PC-9 (cell line): ENCODE data around the gene GRAP.

ENCODE experiments used
- CTCF ChIP-seq: fragments of 200-600 bp; sonication (generic); conservative IDR thresholded peaks from 2 replicates; pipeline ENCODE4 v1.6.1; 2017; ENCODE audit warnings: mixed run types, antibody characterized with exemption, mild to moderate bottlenecking, moderate library complexity
- EZH2 ChIP-seq: fragments of 200-600 bp; sonication (generic); IDR thresholded peaks from 2 replicates; pipeline ENCODE4 v1.8.0; 2017; ENCODE audit warnings: antibody characterized with exemption, low read depth

- no peak for TF ChIP-seq CTCF
- TF ChIP-seq EZH2 = no peak
Observed at GRCh38 chr17:18977021-18977420, 69.7 kb downstream of the GRAP start.
